Thyroid gland (tissue), 4 donors: ENCODE results near the gene POFUT2.

Experiments used
- POLR2A ChIP-seq, 2 donors: fragments of 450-650 bp; IDR thresholded peaks; one replicate each; pipeline ENCODE4 v1.6.1; 2017; ENCODE audit warnings: antibody characterized with exemption in 2 of 2, mild to moderate bottlenecking in 2 of 2, moderate library complexity in 1 of 2
- TF ChIP-seq, protein P1 (sequence below), 6 experiments: fragments of 200-600 bp in 3 of 6; fragments of 450-650 bp in 3 of 6; sonication (generic) in 3 of 6; IDR thresholded peaks; one replicate each; pipeline ENCODE4 v1.5.1; 2016 to 2019; ENCODE audit warnings: antibody characterized with exemption in 6 of 6, mild to moderate bottlenecking in 2 of 6, inconsistent platforms in 1 of 6, moderate library complexity in 1 of 6

DNA sequence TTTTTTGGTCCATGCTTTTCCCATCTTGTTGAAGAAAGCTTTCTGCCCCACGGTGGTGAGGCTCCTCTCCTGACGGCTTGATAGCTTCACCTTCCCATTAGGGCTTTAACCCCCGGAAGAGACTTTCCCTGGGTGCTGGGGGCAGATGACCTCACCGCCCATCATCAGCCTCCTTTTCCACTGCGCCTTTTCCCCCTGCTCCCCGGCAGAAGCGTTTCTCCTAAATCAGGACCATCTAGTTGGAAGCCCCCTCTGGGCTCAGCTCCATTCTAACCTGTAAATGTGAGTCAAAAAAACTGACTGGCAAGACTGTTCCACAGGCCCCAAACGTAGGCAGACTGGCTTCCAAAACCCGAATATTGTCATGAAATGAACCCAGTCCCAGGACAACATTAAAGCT lies 6.7 kb downstream of the POFUT2 start:
- TF ChIP-seq, protein P1, sequence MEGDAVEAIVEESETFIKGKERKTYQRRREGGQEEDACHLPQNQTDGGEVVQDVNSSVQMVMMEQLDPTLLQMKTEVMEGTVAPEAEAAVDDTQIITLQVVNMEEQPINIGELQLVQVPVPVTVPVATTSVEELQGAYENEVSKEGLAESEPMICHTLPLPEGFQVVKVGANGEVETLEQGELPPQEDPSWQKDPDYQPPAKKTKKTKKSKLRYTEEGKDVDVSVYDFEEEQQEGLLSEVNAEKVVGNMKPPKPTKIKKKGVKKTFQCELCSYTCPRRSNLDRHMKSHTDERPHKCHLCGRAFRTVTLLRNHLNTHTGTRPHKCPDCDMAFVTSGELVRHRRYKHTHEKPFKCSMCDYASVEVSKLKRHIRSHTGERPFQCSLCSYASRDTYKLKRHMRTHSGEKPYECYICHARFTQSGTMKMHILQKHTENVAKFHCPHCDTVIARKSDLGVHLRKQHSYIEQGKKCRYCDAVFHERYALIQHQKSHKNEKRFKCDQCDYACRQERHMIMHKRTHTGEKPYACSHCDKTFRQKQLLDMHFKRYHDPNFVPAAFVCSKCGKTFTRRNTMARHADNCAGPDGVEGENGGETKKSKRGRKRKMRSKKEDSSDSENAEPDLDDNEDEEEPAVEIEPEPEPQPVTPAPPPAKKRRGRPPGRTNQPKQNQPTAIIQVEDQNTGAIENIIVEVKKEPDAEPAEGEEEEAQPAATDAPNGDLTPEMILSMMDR (IDR thresholded peaks at IDR 0.05): no peak
- no peak for TF ChIP-seq POLR2A (IDR thresholded peaks at IDR 0.05)
